HepG2 (cell line): Measurements from ENCODE around the gene ZNF217. TPM values are rescaled to one million over a fixed set of nuclear protein-coding genes. Genes with fewer than 3 reads are reported as not detected.

Experiments used
- AGO1 ChIP-seq: fragments of 200-400 bp; formaldehyde crosslinking; IDR thresholded peaks from 2 replicates; pipeline ENCODE4 v1.6.1; 2017; ENCODE audit warnings: mild to moderate bottlenecking, low read depth, low read length, moderate library complexity; ENCODE audit not compliant: poor library complexity, severe bottlenecking
- ARNTL ChIP-seq: sonication (generic); formaldehyde crosslinking; IDR thresholded peaks from 2 replicates; pipeline ENCODE4 v1.4.0; 2020; ENCODE audit warnings: mild to moderate bottlenecking, missing genetic modification reagents
- ASH2L ChIP-seq: fragments of 300-600, 200-600 bp; sonication (generic); IDR thresholded peaks from 2 replicates; pipeline ENCODE4 v1.7.0; 2017; ENCODE audit warnings: low read depth, mild to moderate bottlenecking, moderate library complexity, mixed read lengths, low read length; ENCODE audit not compliant: insufficient read length
- BRD4 ChIP-seq: sonication (generic); formaldehyde crosslinking; IDR thresholded peaks from 2 replicates; pipeline ENCODE4 v1.4.0; 2020; ENCODE audit warnings: missing genetic modification reagents
- CHD2 ChIP-seq: IDR thresholded peaks from 2 replicates; pipeline ENCODE4 v1.6.1; 2011; ENCODE audit warnings: low read depth, low read length, improper control_type of control experiment
- FOSL2 ChIP-seq: sonication (generic); formaldehyde crosslinking; IDR thresholded peaks from 2 replicates; pipeline ENCODE4 v1.4.0; 2020; ENCODE audit warnings: missing genetic modification reagents
- HNRNPUL1 ChIP-seq: fragments of 200-400 bp; formaldehyde crosslinking; IDR thresholded peaks from 2 replicates; pipeline ENCODE4 v1.6.1; 2017; ENCODE audit warnings: low read depth, mild to moderate bottlenecking, low read length, moderate library complexity
- JUNB ChIP-seq: sonication (generic); formaldehyde crosslinking; IDR thresholded peaks from 2 replicates; pipeline ENCODE4 v1.8.0; 2022; ENCODE audit warnings: missing genetic modification reagents, mild to moderate bottlenecking, borderline replicate concordance
- KAT7 ChIP-seq: IDR thresholded peaks from 2 replicates; pipeline ENCODE4 v1.6.1; 2018; ENCODE audit warnings: borderline replicate concordance, missing compliant biosample characterization
- LBX2 ChIP-seq: sonication (generic); formaldehyde crosslinking; IDR thresholded peaks from 2 replicates; pipeline ENCODE4 v1.5.0; 2020; ENCODE audit warnings: missing genetic modification reagents, mild to moderate bottlenecking, borderline replicate concordance
- MEIS1 ChIP-seq: sonication (generic); formaldehyde crosslinking; IDR thresholded peaks from 2 replicates; pipeline ENCODE4 v1.9.0; 2021; ENCODE audit warnings: mild to moderate bottlenecking, missing genetic modification reagents, moderate library complexity, borderline replicate concordance
- RBFOX2 ChIP-seq: fragments of 200-400 bp; formaldehyde crosslinking; IDR thresholded peaks from 2 replicates; pipeline ENCODE4 v1.6.1; 2017; ENCODE audit warnings: low read depth, mild to moderate bottlenecking, low read length
- RELA ChIP-seq: sonication (generic); formaldehyde crosslinking; IDR thresholded peaks from 2 replicates; pipeline ENCODE4 v1.4.0; 2020; ENCODE audit warnings: missing genetic modification reagents
- SMARCC2 ChIP-seq: fragments of 450-650 bp; IDR thresholded peaks from 2 replicates; pipeline ENCODE4 v1.6.1; 2017; ENCODE audit warnings: antibody characterized with exemption, mild to moderate bottlenecking
- SMC3 ChIP-seq: IDR thresholded peaks from 2 replicates; pipeline ENCODE4 v1.6.1; 2011; ENCODE audit warnings: low read length, improper control_type of control experiment
- ZFP41 ChIP-seq: sonication (generic); formaldehyde crosslinking; IDR thresholded peaks from 2 replicates; pipeline ENCODE4 v1.4.0; 2020; ENCODE audit warnings: mild to moderate bottlenecking, missing genetic modification reagents, borderline replicate concordance
- ZFYVE20 ChIP-seq: sonication (generic); formaldehyde crosslinking; IDR thresholded peaks from 2 replicates; pipeline ENCODE4 v1.8.0; 2023; ENCODE audit warnings: low read depth, mild to moderate bottlenecking, moderate library complexity, missing genetic modification reagents, borderline replicate concordance
- ZNF224 ChIP-seq: sonication (generic); formaldehyde crosslinking; IDR thresholded peaks from 2 replicates; pipeline ENCODE4 v1.5.0; 2020; ENCODE audit warnings: mild to moderate bottlenecking, missing genetic modification reagents
- ZNF629 ChIP-seq: sonication (generic); formaldehyde crosslinking; conservative IDR thresholded peaks from 2 replicates; pipeline ENCODE4 v1.5.0; 2020; ENCODE audit warnings: missing genetic modification reagents
- ZNF639 ChIP-seq: conservative IDR thresholded peaks from 2 replicates; pipeline ENCODE4 v1.6.1; 2018; ENCODE audit warnings: missing genetic modification reagents
- ZNF891 ChIP-seq: sonication (generic); formaldehyde crosslinking; IDR thresholded peaks from 2 replicates; pipeline ENCODE4 v1.5.0; 2020; ENCODE audit warnings: mild to moderate bottlenecking, missing genetic modification reagents
- polyA plus RNA-seq, 8 experiments: library from polyadenylated mRNA; depleted of rRNA in 3 of 8; stranded (reverse) in 7 of 8; unstranded in 1 of 8; fragments of >200 nt; fragmentation: Illumina TruSeq in 4 of 8; extraction: Trizol in 4 of 8; gene quantifications; 2 replicates each; pipeline versions ENCODE4 v1.2.1 to v1.2.3, GENCODE V29; 2011 to 2016; ENCODE audit warnings: low read depth in 4 of 8, missing spikeins in 1 of 8, mixed read lengths in 1 of 8; ENCODE audit not compliant: insufficient read depth in 1 of 8
- total RNA-seq, 5 experiments: library from RNA; depleted of rRNA; stranded (reverse); fragments of >200 nt; fragmentation: Illumina TruSeq; extraction: Trizol; gene quantifications; 2 replicates each; pipeline ENCODE4 v1.2.3, GENCODE V29; 2016; ENCODE audit warnings: low read depth in 1 of 5
- TF ChIP-seq, protein P1 (sequence below): sonication (generic); formaldehyde crosslinking; IDR thresholded peaks from 2 replicates; pipeline ENCODE4 v1.5.0; 2020; ENCODE audit warnings: missing genetic modification reagents
- TF ChIP-seq, protein P2 (sequence below): sonication (generic); formaldehyde crosslinking; IDR thresholded peaks from 2 replicates; pipeline ENCODE4 v1.4.0; 2020; ENCODE audit warnings: missing genetic modification reagents, borderline replicate concordance

Gene ZNF217
- total and polyA plus RNA-seq, 2 of the 13 experiments (the other 11 are each of a cell fraction or from before 2014, with no cell fraction given): 22.3 to 29.8 TPM

DNA sequence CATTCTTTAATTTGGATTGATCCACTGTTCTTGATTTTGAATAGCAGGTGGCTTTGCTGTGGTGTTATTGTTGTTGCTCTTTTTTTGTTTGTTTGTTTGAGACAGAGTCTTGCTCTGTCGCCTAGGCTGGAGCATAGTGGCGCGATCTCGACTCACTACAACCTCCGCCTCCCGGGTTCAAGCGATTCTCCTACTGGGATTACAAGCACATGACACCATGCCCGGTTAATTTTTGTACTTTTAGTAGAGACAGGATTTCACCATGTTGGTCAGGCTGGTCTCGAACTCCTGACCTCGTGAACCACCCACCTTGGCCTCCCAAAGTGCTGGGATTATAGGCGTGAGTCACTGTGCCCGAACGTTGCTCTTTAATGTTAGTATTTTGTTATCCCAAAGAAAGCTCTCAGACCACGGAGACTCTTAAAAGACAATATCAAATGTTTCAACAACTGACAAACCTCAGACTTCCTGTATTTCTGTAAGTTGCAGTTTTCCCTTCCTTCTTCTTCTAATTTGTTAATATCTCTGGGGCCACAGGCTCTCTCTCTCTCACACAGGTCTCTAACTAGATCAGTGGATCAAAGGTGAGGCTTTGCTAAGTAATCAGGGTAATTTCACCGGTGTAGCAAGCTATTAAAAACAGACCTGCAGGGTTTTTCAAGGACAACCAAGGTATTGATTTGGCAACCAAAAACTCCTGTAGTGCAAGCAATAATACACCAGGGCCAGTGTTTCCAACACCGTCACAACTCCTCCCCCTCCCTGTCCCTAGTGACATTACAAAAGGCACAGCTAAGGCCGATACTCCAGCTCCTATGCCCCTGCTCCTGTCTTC, 48.8 kb upstream of the ZNF217 start (continued):
- TF ChIP-seq ZNF639 (CRISPR knock-in tag) (peak; percentile 79; the same call in 1 of the 2 replicates), RELA (CRISPR knock-in tag) (no peak), ZFP41 (no peak), AGO1 (no peak), HNRNPUL1 (no peak), ZFYVE20 (CRISPR knock-in tag) (no peak), SMARCC2 (no peak), FOSL2 (CRISPR knock-in tag) (peak; percentile 82), KAT7 (CRISPR knock-in tag) (peak; percentile 84), LBX2 (CRISPR knock-in tag) (no peak), MEIS1 (CRISPR knock-in tag) (peak; percentile 82; the same call in 1 of the 2 replicates), SMC3 (peak; percentile 73), ZNF891 (CRISPR knock-in tag) (no peak), BRD4 (CRISPR knock-in tag) (peak; percentile 80; the same call in 1 of the 2 replicates), ZNF224 (CRISPR knock-in tag) (no peak), CHD2 (no peak), JUNB (CRISPR knock-in tag) (0 out of 2 replicates have a peak, but pooled peaks have one; percentile 3), ZNF629 (CRISPR knock-in tag) (peak; percentile 50; the same call in 1 of the 2 replicates), RBFOX2 (no peak; the same call in 1 of the 2 replicates), ASH2L (peak; percentile 95), ARNTL (CRISPR knock-in tag) (peak; percentile 63; the same call in 1 of the 2 replicates)
- TF ChIP-seq, protein P1, sequence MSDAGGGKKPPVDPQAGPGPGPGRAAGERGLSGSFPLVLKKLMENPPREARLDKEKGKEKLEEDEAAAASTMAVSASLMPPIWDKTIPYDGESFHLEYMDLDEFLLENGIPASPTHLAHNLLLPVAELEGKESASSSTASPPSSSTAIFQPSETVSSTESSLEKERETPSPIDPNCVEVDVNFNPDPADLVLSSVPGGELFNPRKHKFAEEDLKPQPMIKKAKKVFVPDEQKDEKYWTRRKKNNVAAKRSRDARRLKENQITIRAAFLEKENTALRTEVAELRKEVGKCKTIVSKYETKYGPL (CRISPR knock-in tag): no peak
- TF ChIP-seq, protein P2, sequence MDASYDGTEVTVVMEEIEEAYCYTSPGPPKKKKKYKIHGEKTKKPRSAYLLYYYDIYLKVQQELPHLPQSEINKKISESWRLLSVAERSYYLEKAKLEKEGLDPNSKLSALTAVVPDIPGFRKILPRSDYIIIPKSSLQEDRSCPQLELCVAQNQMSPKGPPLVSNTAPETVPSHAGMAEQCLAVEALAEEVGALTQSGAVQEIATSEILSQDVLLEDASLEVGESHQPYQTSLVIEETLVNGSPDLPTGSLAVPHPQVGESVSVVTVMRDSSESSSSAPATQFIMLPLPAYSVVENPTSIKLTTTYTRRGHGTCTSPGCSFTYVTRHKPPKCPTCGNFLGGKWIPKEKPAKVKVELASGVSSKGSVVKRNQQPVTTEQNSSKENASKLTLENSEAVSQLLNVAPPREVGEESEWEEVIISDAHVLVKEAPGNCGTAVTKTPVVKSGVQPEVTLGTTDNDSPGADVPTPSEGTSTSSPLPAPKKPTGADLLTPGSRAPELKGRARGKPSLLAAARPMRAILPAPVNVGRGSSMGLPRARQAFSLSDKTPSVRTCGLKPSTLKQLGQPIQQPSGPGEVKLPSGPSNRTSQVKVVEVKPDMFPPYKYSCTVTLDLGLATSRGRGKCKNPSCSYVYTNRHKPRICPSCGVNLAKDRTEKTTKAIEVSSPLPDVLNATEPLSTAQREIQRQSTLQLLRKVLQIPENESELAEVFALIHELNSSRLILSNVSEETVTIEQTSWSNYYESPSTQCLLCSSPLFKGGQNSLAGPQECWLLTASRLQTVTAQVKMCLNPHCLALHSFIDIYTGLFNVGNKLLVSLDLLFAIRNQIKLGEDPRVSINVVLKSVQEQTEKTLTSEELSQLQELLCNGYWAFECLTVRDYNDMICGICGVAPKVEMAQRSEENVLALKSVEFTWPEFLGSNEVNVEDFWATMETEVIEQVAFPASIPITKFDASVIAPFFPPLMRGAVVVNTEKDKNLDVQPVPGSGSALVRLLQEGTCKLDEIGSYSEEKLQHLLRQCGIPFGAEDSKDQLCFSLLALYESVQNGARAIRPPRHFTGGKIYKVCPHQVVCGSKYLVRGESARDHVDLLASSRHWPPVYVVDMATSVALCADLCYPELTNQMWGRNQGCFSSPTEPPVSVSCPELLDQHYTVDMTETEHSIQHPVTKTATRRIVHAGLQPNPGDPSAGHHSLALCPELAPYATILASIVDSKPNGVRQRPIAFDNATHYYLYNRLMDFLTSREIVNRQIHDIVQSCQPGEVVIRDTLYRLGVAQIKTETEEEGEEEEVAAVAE: peak; percentile 48; the same call in 1 of the 2 replicates
